ENCODE results near the gene TP53. TPM values are rescaled to one million over a fixed set of nuclear protein-coding genes. Genes with fewer than 3 reads are reported as not detected.

The TP53 gene
- polyA plus RNA-seq, 5 donors, result 68.9 to 88.2 (median 78.4) TPM

DNA sequence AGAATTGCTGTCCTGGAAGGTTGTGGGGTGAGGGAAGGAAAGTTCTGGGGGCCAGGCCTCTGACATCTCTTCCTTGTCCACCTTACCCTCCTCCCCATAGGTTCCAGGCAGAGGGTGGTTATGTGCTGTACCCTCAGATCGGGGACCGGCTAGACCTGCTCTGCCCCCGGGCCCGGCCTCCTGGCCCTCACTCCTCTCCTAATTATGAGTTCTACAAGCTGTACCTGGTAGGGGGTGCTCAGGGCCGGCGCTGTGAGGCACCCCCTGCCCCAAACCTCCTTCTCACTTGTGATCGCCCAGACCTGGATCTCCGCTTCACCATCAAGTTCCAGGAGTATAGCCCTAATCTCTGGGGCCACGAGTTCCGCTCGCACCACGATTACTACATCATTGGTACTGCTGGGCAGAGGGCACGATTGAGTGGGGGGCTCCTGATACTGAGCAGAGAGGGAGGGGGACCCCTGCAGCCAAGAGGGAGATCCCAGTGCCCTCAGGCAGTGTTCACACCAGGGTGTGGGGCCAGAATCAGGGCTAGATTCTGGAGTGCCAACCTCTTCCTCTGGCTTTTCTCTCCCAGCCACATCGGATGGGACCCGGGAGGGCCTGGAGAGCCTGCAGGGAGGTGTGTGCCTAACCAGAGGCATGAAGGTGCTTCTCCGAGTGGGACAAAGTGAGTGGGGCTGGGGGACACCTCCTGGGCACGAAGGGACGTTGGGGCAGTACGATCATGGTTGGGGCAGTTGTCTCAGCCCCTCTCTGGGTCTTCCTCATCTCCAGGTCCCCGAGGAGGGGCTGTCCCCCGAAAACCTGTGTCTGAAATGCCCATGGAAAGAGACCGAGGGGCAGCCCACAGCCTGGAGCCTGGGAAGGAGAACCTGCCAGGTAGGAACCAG, 20.8 kb upstream of the TP53 start:
- no peak for DNase-seq

- DNase-seq, result no peak
Observed at GRCh38 chr17:7707446-7707845, 20.2 kb upstream of the TP53 start.

GRCh38 chr17:7706631-7707354, 19.5 kb upstream of the TP53 start:
- no peak for DNase-seq

GRCh38 chr17:7705269-7706255, 18.3 kb upstream of the TP53 start:
- DNase-seq, result no peak

DNA sequence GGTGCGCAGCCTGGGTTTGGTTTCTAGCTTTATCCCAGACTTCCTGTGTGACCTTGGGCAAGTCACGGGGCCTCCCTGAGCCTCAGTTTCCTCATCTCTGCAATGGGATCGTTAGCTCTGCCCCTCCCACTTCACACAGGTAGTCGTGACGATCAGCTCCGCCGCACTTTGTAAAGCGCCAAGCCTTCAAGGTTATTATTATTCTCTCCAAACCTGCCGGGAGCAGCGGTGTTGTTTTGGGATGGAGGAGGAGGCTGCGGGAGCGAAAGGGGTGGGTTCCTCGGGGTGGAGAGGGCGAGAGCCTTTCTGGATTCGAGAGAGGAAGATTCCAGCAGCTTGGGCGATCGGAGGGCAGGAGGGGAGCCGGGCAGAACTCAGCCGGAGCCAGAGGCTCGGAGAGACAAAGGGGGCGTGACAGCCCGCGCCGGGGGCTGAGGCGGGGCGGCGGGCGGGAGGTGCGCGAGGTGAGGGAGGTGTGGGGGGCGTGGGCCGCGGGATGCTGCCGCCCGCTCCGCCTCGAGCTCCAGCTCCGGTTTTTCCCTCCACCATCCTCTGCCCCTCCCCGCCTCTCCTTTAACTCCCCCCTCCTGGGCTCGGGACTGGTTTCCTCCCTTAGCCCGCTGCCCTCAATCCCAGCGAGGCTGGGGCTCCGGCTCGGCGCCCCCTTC, 17.4 kb upstream of the TP53 start, which contains the start of gene EFNB3:
TSS of gene EFNB3 (plus strand) at position 602 of the 668 bp plus-strand sequence. CDS start 397 bp downstream, outside the sequence.
- DNase-seq, result peak; percentile 55 to 65

DNA sequence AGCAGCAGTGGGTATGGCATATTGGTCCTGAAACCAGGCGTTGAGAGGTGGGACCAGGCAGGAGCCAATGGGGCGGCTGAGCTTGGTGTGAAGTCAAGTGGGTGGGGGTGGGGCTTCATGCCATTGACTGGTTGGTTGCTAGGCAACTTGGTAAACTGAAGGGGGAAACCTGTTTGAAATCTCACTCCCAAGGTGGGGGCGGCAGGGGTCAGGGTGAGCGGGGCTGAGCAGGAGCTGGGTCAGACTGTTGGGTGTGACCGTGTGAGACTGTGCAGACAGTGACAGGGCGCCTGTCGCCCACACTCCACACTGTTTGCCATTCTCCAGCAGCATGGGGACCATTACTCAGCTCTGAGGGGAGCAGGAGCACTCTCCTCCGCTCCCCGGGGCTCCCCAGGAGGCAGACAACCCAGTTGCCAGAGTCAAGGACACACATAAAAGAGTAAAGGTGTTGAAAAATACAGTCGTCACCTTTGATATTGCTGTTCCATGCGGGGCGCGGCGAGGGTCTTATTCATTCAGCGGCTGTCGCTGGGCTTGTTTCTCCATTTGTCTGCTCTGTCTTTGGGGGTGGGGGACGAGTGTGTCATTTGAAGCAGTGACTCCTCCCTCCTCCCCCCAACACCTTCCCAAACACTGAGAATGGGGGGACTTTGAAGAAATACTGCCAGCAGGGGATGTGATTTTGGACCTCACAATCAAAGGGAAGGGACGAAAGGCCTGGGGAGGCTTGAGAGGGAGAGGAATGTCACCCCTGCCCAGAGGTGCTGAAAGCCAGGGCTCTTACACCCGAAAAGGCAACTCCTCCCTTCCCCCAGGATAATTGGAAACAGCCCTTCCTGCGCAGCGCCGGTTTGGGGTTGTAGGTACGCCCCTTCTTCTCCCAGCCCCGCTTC, 16.5 kb upstream of the TP53 start:
- DNase-seq, result peak; percentile 73

DNA sequence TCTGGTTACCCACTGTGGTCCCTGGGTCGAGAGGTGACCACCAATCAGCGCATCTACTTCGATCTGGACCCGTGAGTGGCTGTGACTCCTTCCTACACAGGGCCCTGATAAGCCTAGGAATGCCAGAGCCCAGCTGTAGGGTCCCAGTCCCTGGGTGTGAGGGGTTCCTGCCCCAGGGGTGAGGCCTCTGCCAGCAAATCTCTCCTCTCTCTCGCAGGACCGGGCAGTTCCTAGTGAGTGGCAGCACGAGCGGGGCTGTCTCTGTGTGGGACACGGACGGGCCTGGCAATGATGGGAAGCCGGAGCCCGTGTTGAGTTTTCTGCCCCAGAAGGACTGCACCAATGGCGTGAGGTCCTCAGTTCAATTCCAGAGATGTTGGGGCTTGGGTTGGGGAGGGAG, 15.5 kb upstream of the TP53 start:
- no peak for DNase-seq

GRCh38 chr17:7701681-7702080, 14.4 kb upstream of the TP53 start:
- DNase-seq, result no peak

GRCh38 chr17:7700510-7700909, 13.2 kb upstream of the TP53 start:
- DNase-seq, result no peak

DNA sequence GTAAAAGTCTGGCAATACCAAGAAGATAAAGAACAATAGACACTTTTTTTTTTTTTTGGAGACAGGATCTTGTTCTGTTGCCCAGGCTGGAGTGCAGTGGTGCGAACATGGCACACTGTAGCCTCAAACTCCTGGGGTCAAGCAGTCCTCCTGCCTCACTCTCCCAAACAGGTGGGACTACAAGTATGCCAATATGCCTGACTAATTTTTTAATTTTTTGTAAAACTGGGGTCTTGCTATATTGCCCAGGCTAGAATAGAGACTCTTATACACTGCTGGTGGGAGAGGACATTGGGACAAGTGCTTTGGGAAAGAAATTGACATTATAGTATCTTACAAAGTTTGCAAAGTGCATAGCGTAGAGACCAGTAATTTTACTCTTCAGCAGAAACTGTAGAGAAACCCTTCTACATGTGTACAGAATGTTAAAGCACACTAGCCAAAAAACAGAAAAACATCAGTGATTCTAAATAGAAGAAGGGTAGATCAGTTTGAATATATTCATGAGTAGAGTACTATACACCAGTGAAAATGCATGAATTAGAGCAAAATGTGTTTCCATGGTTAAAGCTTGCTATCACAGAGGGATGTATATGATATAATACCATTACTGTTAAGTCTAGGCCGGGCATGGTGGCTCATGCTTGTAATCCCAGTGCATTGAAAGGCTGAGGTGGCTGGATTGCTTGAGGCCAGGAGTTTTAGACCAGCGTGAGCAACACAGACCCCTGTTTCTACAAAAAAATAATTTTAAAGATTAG, 10.7 kb upstream of the TP53 start:
- no peak for DNase-seq

- no peak for DNase-seq
Observed at GRCh38 chr17:7695586-7695985, 8.3 kb upstream of the TP53 start.

DNA sequence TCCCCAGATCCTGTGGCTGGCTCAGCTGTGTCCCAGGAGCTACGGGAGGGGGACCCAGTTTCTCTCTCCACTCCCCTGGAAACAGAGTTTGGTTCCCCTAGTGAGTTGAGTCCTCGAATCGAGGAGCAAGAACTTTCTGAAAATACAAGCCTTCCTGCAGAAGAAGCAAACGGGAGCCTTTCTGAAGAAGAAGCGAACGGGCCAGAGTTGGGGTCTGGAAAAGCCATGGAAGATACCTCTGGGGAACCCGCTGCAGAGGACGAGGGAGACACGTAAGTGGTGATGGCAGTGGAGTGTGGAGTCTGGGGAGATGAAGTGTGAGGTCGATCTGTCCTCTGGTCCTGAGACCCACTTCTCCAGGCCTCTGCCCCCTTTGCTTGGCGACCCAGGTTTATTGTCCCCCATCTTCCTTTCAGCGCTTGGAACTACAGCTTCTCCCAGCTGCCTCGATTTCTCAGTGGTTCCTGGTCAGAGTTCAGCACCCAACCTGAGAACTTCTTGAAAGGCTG, 1.6 kb upstream of the TP53 start:
- DNase-seq, result no peak

- DNase-seq, result peak; percentile 97 to 99
Observed at GRCh38 chr17:7687908-7688807, 868 bp upstream of the TP53 start, which contains the start of gene WRAP53. WRAP53 (plus strand) TSS chr17:7688477; CDS start chr17:7688649, 172 bp downstream.

GRCh38 chr17:7686222-7687071, 843 bp downstream of the TP53 start:
- DNase-seq, result peak; percentile 95

DNA sequence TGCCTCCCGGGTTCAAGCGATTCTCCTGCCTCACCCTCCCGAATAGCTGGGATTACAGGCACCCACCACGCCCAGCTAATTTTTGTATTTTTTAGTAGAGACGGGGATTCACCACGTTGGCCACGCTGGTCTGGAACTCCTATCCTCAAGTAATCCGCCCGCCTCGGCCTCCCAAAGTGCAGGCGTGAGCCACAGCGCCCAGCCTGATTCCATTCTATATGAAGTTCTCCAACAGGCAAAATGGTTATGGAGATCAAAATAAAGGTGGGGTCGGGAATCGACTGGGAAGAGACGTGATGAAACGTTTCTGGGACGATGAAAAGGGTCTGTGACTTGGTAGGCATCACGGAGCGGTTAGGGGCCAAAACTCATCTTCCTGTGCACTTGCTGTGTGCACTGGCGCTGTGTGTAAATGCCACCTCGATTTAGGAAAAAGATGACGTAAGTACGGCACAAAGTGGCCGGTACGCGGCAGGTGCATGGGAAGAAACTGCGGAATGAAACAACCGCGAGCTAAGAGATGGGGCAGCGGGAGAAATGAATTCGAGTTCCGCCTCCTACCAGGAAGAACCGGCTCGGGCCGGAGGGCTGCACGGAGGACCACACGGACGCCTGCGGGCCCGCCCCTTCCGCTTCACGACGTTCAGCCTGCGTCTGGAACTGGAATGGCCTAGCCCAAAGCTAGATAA, 1.6 kb downstream of the TP53 start:
- peak; percentile 93 to 94 for DNase-seq
